PC-9 (cell line): Measurements from ENCODE around the gene ADAMTS13.

Experiments used
- CTCF ChIP-seq: fragments of 200-600 bp; sonication (generic); conservative IDR thresholded peaks from 2 replicates; pipeline ENCODE4 v1.6.1; 2017; ENCODE audit warnings: mixed run types, antibody characterized with exemption, mild to moderate bottlenecking, moderate library complexity
- EZH2 ChIP-seq: fragments of 200-600 bp; sonication (generic); IDR thresholded peaks from 2 replicates; pipeline ENCODE4 v1.8.0; 2017; ENCODE audit warnings: antibody characterized with exemption, low read depth

GRCh38 chr9:133457748-133458147 lies 35.6 kb downstream of the ADAMTS13 start:
- no peak for TF ChIP-seq CTCF
- no peak for TF ChIP-seq EZH2
